ENCODE measurements around the gene ZNF275. TPM values are rescaled to one million over a fixed set of nuclear protein-coding genes. Genes with fewer than 3 reads are reported as not detected.
"Not testable (repeated sequence)": the region's sequence is repeated elsewhere in the genome, so short reads cannot be mapped to it uniquely, and the experiment has no call there.

The ZNF275 gene, protein sequence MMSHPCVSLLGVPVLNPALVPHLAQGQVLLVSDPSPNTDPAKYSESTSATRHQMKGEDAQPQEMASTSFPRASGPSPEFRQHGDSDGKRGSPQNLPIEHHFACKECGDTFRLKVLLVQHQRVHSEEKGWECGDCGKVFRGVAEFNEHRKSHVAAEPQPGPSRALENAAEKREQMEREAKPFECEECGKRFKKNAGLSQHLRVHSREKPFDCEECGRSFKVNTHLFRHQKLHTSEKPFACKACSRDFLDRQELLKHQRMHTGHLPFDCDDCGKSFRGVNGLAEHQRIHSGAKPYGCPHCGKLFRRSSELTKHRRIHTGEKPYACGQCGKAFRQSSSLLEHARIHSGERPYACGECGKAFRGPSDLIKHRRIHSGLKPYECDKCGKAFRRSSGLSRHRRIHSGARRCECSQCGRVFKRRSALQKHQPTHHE
- total RNA-seq (7.9 and 13.8 TPM in 2 replicates), polyA plus RNA-seq (3.6 and 8.8 TPM in 2 replicates)

- H3K27me3 ChIP-seq = peaks cover 15% of the 10 kb centered on the region
- H3K27ac ChIP-seq = peak within 1 kb of the TSS; percentile 79
- TF ChIP-seq, protein P1, sequence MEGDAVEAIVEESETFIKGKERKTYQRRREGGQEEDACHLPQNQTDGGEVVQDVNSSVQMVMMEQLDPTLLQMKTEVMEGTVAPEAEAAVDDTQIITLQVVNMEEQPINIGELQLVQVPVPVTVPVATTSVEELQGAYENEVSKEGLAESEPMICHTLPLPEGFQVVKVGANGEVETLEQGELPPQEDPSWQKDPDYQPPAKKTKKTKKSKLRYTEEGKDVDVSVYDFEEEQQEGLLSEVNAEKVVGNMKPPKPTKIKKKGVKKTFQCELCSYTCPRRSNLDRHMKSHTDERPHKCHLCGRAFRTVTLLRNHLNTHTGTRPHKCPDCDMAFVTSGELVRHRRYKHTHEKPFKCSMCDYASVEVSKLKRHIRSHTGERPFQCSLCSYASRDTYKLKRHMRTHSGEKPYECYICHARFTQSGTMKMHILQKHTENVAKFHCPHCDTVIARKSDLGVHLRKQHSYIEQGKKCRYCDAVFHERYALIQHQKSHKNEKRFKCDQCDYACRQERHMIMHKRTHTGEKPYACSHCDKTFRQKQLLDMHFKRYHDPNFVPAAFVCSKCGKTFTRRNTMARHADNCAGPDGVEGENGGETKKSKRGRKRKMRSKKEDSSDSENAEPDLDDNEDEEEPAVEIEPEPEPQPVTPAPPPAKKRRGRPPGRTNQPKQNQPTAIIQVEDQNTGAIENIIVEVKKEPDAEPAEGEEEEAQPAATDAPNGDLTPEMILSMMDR (IDR thresholded peaks at IDR 0.05; ENCODE audit: low read depth, low read length) = no peak
- DNase-seq (ENCODE audit: low read depth in 1 of 2, low spot score in 1 of 2) = peak; percentile 85 to 87
- no peaks in the 10 kb centered on the region for H3K36me3 ChIP-seq
- H3K4me1 ChIP-seq (ENCODE audit: low read depth) = no peaks in the 10 kb centered on the region
- H3K4me3 ChIP-seq = peak within 1 kb of the TSS; percentile 57
- no peaks in the 10 kb centered on the region for H3K9me3 ChIP-seq (ENCODE audit: low read depth)
Observed at GRCh38 chrX:153333821-153334653, at the start of gene ZNF275. ZNF275 (plus strand) TSS chrX:153334153; CDS start chrX:153336680, 2,527 bp downstream.

- not testable (repeated sequence) for H3K4me3 ChIP-seq; H3K9me3 ChIP-seq (ENCODE audit: low read depth); DNase-seq (ENCODE audit: low read depth in 1 of 2, low spot score in 1 of 2)
Observed at GRCh38 chrX:153285678-153286077, 48.3 kb upstream of the ZNF275 start.

DNA sequence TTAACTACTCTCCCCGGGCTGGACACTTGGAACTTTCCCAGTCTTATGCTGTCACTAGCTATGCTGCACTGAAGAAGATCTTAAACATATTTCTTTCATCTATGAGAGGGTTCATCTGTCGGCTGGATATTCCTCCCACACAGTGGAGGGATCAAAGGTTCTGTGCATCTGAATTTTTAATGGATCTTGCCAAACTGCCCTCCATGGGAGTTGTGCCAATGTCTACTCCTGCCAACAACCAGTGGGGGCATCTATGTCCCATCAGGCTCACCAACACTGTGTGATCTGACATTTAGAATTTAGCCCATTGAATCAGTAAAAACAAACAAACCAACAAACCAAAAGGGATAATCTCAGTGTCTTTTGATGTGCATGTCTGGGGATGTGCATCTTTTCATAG is 45.1 kb upstream of the ZNF275 start:
- DNase-seq (ENCODE audit: low read depth in 1 of 2, low spot score in 1 of 2); H3K9me3 ChIP-seq (ENCODE audit: low read depth); H3K36me3 ChIP-seq; H3K27me3 ChIP-seq; H3K4me1 ChIP-seq (ENCODE audit: low read depth); H3K4me3 ChIP-seq; H3K27ac ChIP-seq: not testable (repeated sequence)

More at GRCh38 chrX:153285678-153286077, 48.3 kb upstream of the ZNF275 start:
- H3K27me3 ChIP-seq; H3K27ac ChIP-seq; H3K4me1 ChIP-seq (ENCODE audit: low read depth); H3K36me3 ChIP-seq: not testable (repeated sequence)

- not testable (repeated sequence) for DNase-seq (ENCODE audit: low read depth in 1 of 2, low spot score in 1 of 2); H3K27me3 ChIP-seq; H3K36me3 ChIP-seq; H3K27ac ChIP-seq; H3K4me3 ChIP-seq; H3K4me1 ChIP-seq (ENCODE audit: low read depth); H3K9me3 ChIP-seq (ENCODE audit: low read depth)
Observed at GRCh38 chrX:153293485-153294071, 40.4 kb upstream of the ZNF275 start.

GRCh38 chrX:153297376-153297775 is 36.6 kb upstream of the ZNF275 start:
- no peak for DNase-seq (ENCODE audit: low read depth in 1 of 2, low spot score in 1 of 2)
- Histone ChIP-seq H3K4me3 (no peak overlapping the region), H3K9me3 (ENCODE audit: low read depth) (no peaks in the 10 kb centered on the region), H3K4me1 (ENCODE audit: low read depth) (no peaks in the 10 kb centered on the region), H3K36me3 (no peaks in the 10 kb centered on the region), H3K27ac (no peak overlapping the region), H3K27me3 (no peaks in the 10 kb centered on the region)
- TF ChIP-seq, protein P1 (IDR thresholded peaks at IDR 0.05; ENCODE audit: low read depth, low read length) = no peak

DNA sequence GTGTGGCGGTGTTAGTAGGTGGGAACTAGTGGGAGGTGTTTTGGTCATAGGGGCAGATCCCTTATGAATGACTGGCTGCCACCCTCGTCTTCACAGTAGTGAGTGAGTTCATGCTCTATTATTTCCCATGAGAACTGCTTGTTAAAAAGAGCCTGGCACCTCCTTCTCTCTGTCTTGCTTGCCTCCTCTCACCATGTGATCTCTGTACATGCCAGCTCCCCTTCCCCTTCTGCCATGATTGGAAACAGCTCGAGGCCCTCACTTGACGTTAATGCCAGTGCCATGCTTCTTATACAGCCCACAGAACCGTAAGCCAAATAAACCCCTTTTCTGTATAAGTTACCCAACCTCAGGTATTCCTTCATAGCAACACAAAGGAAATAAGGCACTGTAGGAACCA is 34.1 kb upstream of the ZNF275 start:
- Histone ChIP-seq H3K27ac (no peak overlapping the region), H3K36me3 (no peaks in the 10 kb centered on the region), H3K9me3 (ENCODE audit: low read depth) (no peaks in the 10 kb centered on the region), H3K4me3 (no peak overlapping the region), H3K4me1 (ENCODE audit: low read depth) (no peaks in the 10 kb centered on the region), H3K27me3 (no peaks in the 10 kb centered on the region)
- no peak for DNase-seq (ENCODE audit: low read depth in 1 of 2, low spot score in 1 of 2)
- TF ChIP-seq, protein P1 (IDR thresholded peaks at IDR 0.05; ENCODE audit: low read depth, low read length) = no peak
